Astrocyte (in vitro differentiated cells and primary cell): ENCODE results near the gene CHML. TPM values are rescaled to one million over a fixed set of nuclear protein-coding genes. Genes with fewer than 3 reads are reported as not detected.

Experiments used
- DNase-seq: peaks from one replicate; pipeline ENCODE4 v3.0.0-alpha.2; 2010; ENCODE audit warnings: low read depth
- FAIRE-seq: peaks from 2 replicates; lab custom pipeline; 2011; peaks lifted over from hg19 to GRCh38; lab: Jason Lieb, UNC
- H2AFZ ChIP-seq: 2 replicates; pipeline ENCODE4 v1.6.0; 2012; ENCODE audit warnings: low read depth, low read length, inconsistent platforms
- H3K27ac ChIP-seq: 2 replicates; pipeline ENCODE4 v1.5.1; 2011; ENCODE audit warnings: low read depth, low read length, inconsistent platforms
- H3K27me3 ChIP-seq: 2 replicates; pipeline ENCODE4 v1.6.0; 2011; ENCODE audit warnings: low read length, inconsistent platforms; ENCODE audit not compliant: insufficient read depth
- H3K36me3 ChIP-seq: 2 replicates; pipeline ENCODE4 v1.5.1; 2011; ENCODE audit warnings: low read length, inconsistent platforms; ENCODE audit not compliant: insufficient read depth
- H3K4me1 ChIP-seq: 2 replicates; pipeline ENCODE4 v1.5.1; 2011; ENCODE audit warnings: low read length, inconsistent platforms; ENCODE audit not compliant: insufficient read depth
- H3K4me2 ChIP-seq: 2 replicates; pipeline ENCODE4 v1.6.0; 2012; ENCODE audit warnings: low read length, inconsistent platforms
- H3K4me3 ChIP-seq: 2 replicates; pipeline ENCODE4 v1.5.1; 2011; ENCODE audit warnings: low read depth, mild to moderate bottlenecking, low read length, inconsistent platforms; ENCODE audit not compliant: insufficient read depth
- H3K79me2 ChIP-seq: 2 replicates; pipeline ENCODE4 v1.6.0; 2012; ENCODE audit warnings: mild to moderate bottlenecking, low read length, inconsistent platforms; ENCODE audit not compliant: insufficient read depth
- H3K9ac ChIP-seq: 2 replicates; pipeline ENCODE4 v1.6.0; 2012; ENCODE audit warnings: mild to moderate bottlenecking, low read length, inconsistent platforms
- H3K9me3 ChIP-seq: 2 replicates; pipeline ENCODE4 v1.5.1; 2012; ENCODE audit warnings: low read depth, mild to moderate bottlenecking, low read length, inconsistent platforms; ENCODE audit not compliant: insufficient read depth
- H4K20me1 ChIP-seq: 2 replicates; pipeline ENCODE4 v1.6.0; 2012; ENCODE audit warnings: low read length, inconsistent platforms; ENCODE audit not compliant: insufficient read depth
- H3K27ac Mint-ChIP-seq: one replicate; pipeline ENCODE4 v1.8.0; 2021; ENCODE audit warnings: mild to moderate bottlenecking, mixed read lengths; ENCODE audit not compliant: unreplicated experiment
- H3K27me3 Mint-ChIP-seq: one replicate; pipeline ENCODE4 v1.8.0; 2021; ENCODE audit warnings: low read depth, mixed read lengths; ENCODE audit not compliant: unreplicated experiment
- H3K36me3 Mint-ChIP-seq: one replicate; pipeline ENCODE4 v1.8.0; 2021; ENCODE audit warnings: low read depth, mixed read lengths; ENCODE audit not compliant: unreplicated experiment
- H3K4me1 Mint-ChIP-seq: one replicate; pipeline ENCODE4 v1.8.0; 2021; ENCODE audit warnings: low read depth, mixed read lengths; ENCODE audit not compliant: unreplicated experiment
- H3K4me3 Mint-ChIP-seq: one replicate; pipeline ENCODE4 v1.8.0; 2021; ENCODE audit warnings: mild to moderate bottlenecking, moderate library complexity, mixed read lengths; ENCODE audit not compliant: unreplicated experiment
- H3K9me3 Mint-ChIP-seq: one replicate; pipeline ENCODE4 v1.8.0; 2021; ENCODE audit warnings: mild to moderate bottlenecking, mixed read lengths; ENCODE audit not compliant: unreplicated experiment
- CTCF ChIP-seq: IDR thresholded peaks from 2 replicates; pipeline ENCODE4 v1.5.1; 2011; ENCODE audit warnings: low read depth, mild to moderate bottlenecking, inconsistent platforms, low read length, moderate library complexity; ENCODE audit not compliant: insufficient read depth
- EZH2 ChIP-seq: IDR thresholded peaks from 2 replicates; pipeline ENCODE4 v1.6.1; 2012; ENCODE audit warnings: mild to moderate bottlenecking, low read length, inconsistent platforms; ENCODE audit not compliant: insufficient read depth
- total RNA-seq: library from RNA; stranded (reverse); gene quantifications from 2 replicates; pipeline ENCODE4 v1.2.1, GENCODE V29; 2021

CHML gene
- total RNA-seq, 1 donor from 2014 or later = 22.6 TPM

- DNase-seq = no peak
- H3K4me2 ChIP-seq = no peak overlapping the region
- FAIRE-seq = no peak
- no peak overlapping the region for H3K4me3 ChIP-seq
- Mint-ChIP-seq H3K4me3 (no peak overlapping the region), H3K27ac (no peak overlapping the region), H3K9me3 (no peaks in the 10 kb centered on the region), H3K27me3 (no peaks in the 10 kb centered on the region), H3K4me1 (peaks cover 5% of the 10 kb centered on the region), H3K36me3 (peaks cover 2% of the 10 kb centered on the region)
- no peaks in the 10 kb centered on the region for H3K4me1 ChIP-seq
- no peak overlapping the region for H3K27ac ChIP-seq
- H2AFZ ChIP-seq = no peak overlapping the region
- no peaks in the 10 kb centered on the region for H3K9me3 ChIP-seq
- peaks cover 12% of the 10 kb centered on the region for H3K36me3 ChIP-seq
- no peaks in the 10 kb centered on the region for H4K20me1 ChIP-seq
- no peak overlapping the region for H3K9ac ChIP-seq
- TF ChIP-seq CTCF (no peak), EZH2 (no peak)
- H3K27me3 ChIP-seq = no peaks in the 10 kb centered on the region
- H3K79me2 ChIP-seq = peaks cover 13% of the 10 kb centered on the region
Measured at GRCh38 chr1:241630899-241631298, 9.3 kb downstream of the CHML start.

GRCh38 chr1:241630476-241630875 lies 9.7 kb downstream of the CHML start:
- TF ChIP-seq EZH2 = no peak
- no peak for TF ChIP-seq CTCF
- H3K27me3 Mint-ChIP-seq = no peaks in the 10 kb centered on the region
- Histone ChIP-seq H3K9ac (no peak overlapping the region), H3K9me3 (no peaks in the 10 kb centered on the region), H3K79me2 (peaks cover 10% of the 10 kb centered on the region), H3K4me3 (no peak overlapping the region), H3K4me2 (no peak overlapping the region), H4K20me1 (no peaks in the 10 kb centered on the region), H3K27ac (no peak overlapping the region), H3K4me1 (no peaks in the 10 kb centered on the region), H2AFZ (no peak overlapping the region), H3K27me3 (no peaks in the 10 kb centered on the region), H3K36me3 (peaks cover 12% of the 10 kb centered on the region)
- H3K9me3 Mint-ChIP-seq = no peaks in the 10 kb centered on the region
- FAIRE-seq (no peak), DNase-seq (no peak)
- peaks cover 5% of the 10 kb centered on the region for H3K4me1 Mint-ChIP-seq
- peaks cover 2% of the 10 kb centered on the region for H3K36me3 Mint-ChIP-seq
- H3K4me3 Mint-ChIP-seq = no peak overlapping the region
- H3K27ac Mint-ChIP-seq = no peak overlapping the region

GRCh38 chr1:241630005-241630404 lies 10.2 kb downstream of the CHML start:
- Histone ChIP-seq H3K27me3 (no peaks in the 10 kb centered on the region), H3K9me3 (no peaks in the 10 kb centered on the region), H3K4me1 (no peaks in the 10 kb centered on the region), H3K4me2 (no peak overlapping the region), H3K79me2 (peaks cover 10% of the 10 kb centered on the region), H3K36me3 (peaks cover 7% of the 10 kb centered on the region), H3K4me3 (no peak overlapping the region), H4K20me1 (no peaks in the 10 kb centered on the region), H3K9ac (no peak overlapping the region), H3K27ac (no peak overlapping the region), H2AFZ (no peak overlapping the region)
- peaks cover 5% of the 10 kb centered on the region for H3K4me1 Mint-ChIP-seq
- peaks cover 2% of the 10 kb centered on the region for H3K36me3 Mint-ChIP-seq
- TF ChIP-seq EZH2 = no peak
- TF ChIP-seq CTCF = no peak
- no peak overlapping the region for H3K27ac Mint-ChIP-seq
- no peaks in the 10 kb centered on the region for H3K27me3 Mint-ChIP-seq
- DNase-seq (no peak), FAIRE-seq (no peak)
- no peaks in the 10 kb centered on the region for H3K9me3 Mint-ChIP-seq
- H3K4me3 Mint-ChIP-seq = no peak overlapping the region
